Endothelial cell of umbilical vein (primary cell): ENCODE data around the gene CASP3. TPM values are rescaled to one million over a fixed set of nuclear protein-coding genes. Genes with fewer than 3 reads are reported as not detected.

Source experiments
- BruUV-seq: library from RNA; stranded (reverse); fragments of 400-500 nt; replicated peaks from 2 replicates; lab custom pipeline; 2021; lab: Mats Ljungman, UMichigan
- CTCF ChIA-PET: fragments of 300-600, 350-600 bp; sonication (Branson Sonifier 250); formaldehyde crosslinking; loops from one replicate; lab custom pipeline; 2021; ENCODE audit warnings: antibody characterized with exemption, inconsistent platforms; lab: Charles Lee
- POLR2A ChIA-PET: fragments of 300-600, 350-600 bp; sonication (Branson Sonifier 250); formaldehyde crosslinking; loops from one replicate; lab custom pipeline; 2021; ENCODE audit warnings: antibody characterized with exemption, inconsistent platforms; lab: Charles Lee
- DNase-seq: peaks from one replicate; pipeline ENCODE4 v3.0.0-alpha.2; 2011; ENCODE audit warnings: low read depth, low spot score
- FAIRE-seq: peaks from 2 replicates; lab custom pipeline; 2011; peaks lifted over from hg19 to GRCh38; lab: Jason Lieb, UNC
- H2AFZ ChIP-seq: 2 replicates; pipeline ENCODE4 v1.6.0; 2012; ENCODE audit warnings: low read depth, low read length, control low read depth, inconsistent platforms
- H3K27ac ChIP-seq: 2 replicates; pipeline ENCODE4 v1.5.1; 2011; ENCODE audit warnings: low read depth, mild to moderate bottlenecking, control low read depth, low read length, moderate library complexity; ENCODE audit not compliant: insufficient read depth
- H3K27me3 ChIP-seq, 2 experiments: 2 replicates each; pipeline versions ENCODE4 v1.6.0 to v1.6.1; 2011; ENCODE audit warnings: low read length in 2 of 2, mixed read lengths in 1 of 2; ENCODE audit not compliant: control insufficient read depth in 2 of 2, insufficient read depth in 2 of 2
- H3K36me3 ChIP-seq, 2 experiments: 2 replicates in 1 of 2; 3 replicates in 1 of 2; pipeline ENCODE4 v1.5.1; 2011; ENCODE audit warnings: low read length in 2 of 2, mild to moderate bottlenecking in 1 of 2, moderate library complexity in 1 of 2; ENCODE audit not compliant: control insufficient read depth in 2 of 2, insufficient read depth in 2 of 2; ENCODE audit errors: extremely low read depth in 1 of 2
- H3K4me1 ChIP-seq: 3 replicates; pipeline ENCODE4 v1.5.1; 2011; ENCODE audit warnings: mild to moderate bottlenecking, low read length; ENCODE audit not compliant: control insufficient read depth, insufficient read depth; ENCODE audit errors: extremely low read depth
- H3K4me2 ChIP-seq: 2 replicates; pipeline ENCODE4 v1.6.1; 2011; ENCODE audit warnings: low read length, control low read depth, mixed read lengths; ENCODE audit not compliant: insufficient read depth
- H3K4me3 ChIP-seq, 3 experiments: fragments of 200-600 bp in 1 of 3; sonication (generic), shearing (Covaris generic) in 1 of 3; replicated peaks in 1 of 3; 2 replicates each; pipeline ENCODE4 v1.5.1; 2011 to 2016; ENCODE audit warnings: control low read depth in 3 of 3, low read length in 3 of 3, mild to moderate bottlenecking in 2 of 3, inconsistent platforms in 1 of 3, low read depth in 1 of 3, moderate library complexity in 1 of 3; ENCODE audit not compliant: insufficient read depth in 1 of 3
- H3K79me2 ChIP-seq: 2 replicates; pipeline ENCODE4 v1.6.0; 2012; ENCODE audit warnings: low read length, inconsistent platforms; ENCODE audit not compliant: control insufficient read depth, insufficient read depth
- H3K9ac ChIP-seq: replicated peaks from 2 replicates; pipeline ENCODE3; 2011; ENCODE audit warnings: low read length, control low read depth; ENCODE audit not compliant: insufficient read depth; ENCODE audit errors: extremely low read depth
- H3K9me1 ChIP-seq: replicated peaks from 3 replicates; pipeline ENCODE4 v1.6.0; 2011; ENCODE audit warnings: mild to moderate bottlenecking, low read length; ENCODE audit not compliant: control insufficient read depth, insufficient read depth; ENCODE audit errors: extremely low read depth
- H3K9me3 ChIP-seq: replicated peaks from 2 replicates; pipeline ENCODE4 v1.5.1; 2012; ENCODE audit warnings: low read length, inconsistent platforms; ENCODE audit not compliant: control insufficient read depth, insufficient read depth
- H4K20me1 ChIP-seq: replicated peaks from 2 replicates; pipeline ENCODE3; 2011; ENCODE audit warnings: mild to moderate bottlenecking, low read length; ENCODE audit not compliant: control insufficient read depth, insufficient read depth; ENCODE audit errors: extremely low read depth
- EZH2 ChIP-seq: IDR thresholded peaks from 2 replicates; pipeline ENCODE4 v1.6.1; 2012; ENCODE audit warnings: borderline replicate concordance, low read depth, mild to moderate bottlenecking, moderate library complexity, low read length, inconsistent platforms; ENCODE audit not compliant: severe bottlenecking
- FOS ChIP-seq: IDR thresholded peaks from 2 replicates; pipeline ENCODE4 v1.6.1; 2011; ENCODE audit warnings: mild to moderate bottlenecking, low read length, moderate library complexity, borderline replicate concordance; ENCODE audit not compliant: insufficient read depth
- JUN ChIP-seq: IDR thresholded peaks from 2 replicates; pipeline ENCODE4 v1.6.1; 2011; ENCODE audit warnings: borderline replicate concordance, low read depth; ENCODE audit not compliant: insufficient read length, insufficient read depth
- MYC ChIP-seq: IDR thresholded peaks from one replicate; pipeline ENCODE4 v1.6.1; 2011; ENCODE audit warnings: mild to moderate bottlenecking, low read depth, low read length
- POLR2A ChIP-seq: IDR thresholded peaks from 2 replicates; pipeline ENCODE4 v1.6.1; 2012; ENCODE audit warnings: low read depth, mild to moderate bottlenecking, control low read depth, low read length
- POLR2AphosphoS5 ChIP-seq: IDR thresholded peaks from 2 replicates; pipeline ENCODE4 v1.6.1; 2012; ENCODE audit warnings: low read depth, mild to moderate bottlenecking, control low read depth, low read length, moderate library complexity; ENCODE audit not compliant: insufficient read depth
- dilution Hi-C: fragments of 300-500 bp; cut with MboI; formaldehyde crosslinking; loops from one replicate; pipeline ENCODE4 v1.15.0; 2019; ENCODE audit warnings: low sequenced_read_pairs; ENCODE audit not compliant: extremely low pct_ligation_motif_present
- intact Hi-C: fragments of 100-400 bp; cut with micrococcal nuclease; formaldehyde crosslinking; loops from one replicate; pipeline ENCODE4 v1.10.0; 2022
- polyA plus RNA-seq, 4 experiments: library from polyadenylated mRNA; depleted of rRNA in 3 of 4; stranded (reverse) in 3 of 4; unstranded in 1 of 4; fragments of >200 nt; gene quantifications; 2 replicates each; pipeline versions ENCODE4 v1.2.1 to v1.2.3, GENCODE V29; 2011 to 2012; ENCODE audit warnings: missing spikeins in 1 of 4
- total RNA-seq: library from RNA; stranded (reverse); gene quantifications from 2 replicates; pipeline ENCODE4 v1.2.3, GENCODE V29; 2021
- TF ChIP-seq, protein P1 (sequence below), 2 donors: IDR thresholded peaks; 1 replicate in 1 of 2; 2 replicates in 1 of 2; pipeline ENCODE4 v1.5.1; 2011; ENCODE audit warnings: low read length in 2 of 2, mild to moderate bottlenecking in 2 of 2, moderate library complexity in 2 of 2, control low read depth in 1 of 2, inconsistent platforms in 1 of 2, low read depth in 1 of 2; ENCODE audit not compliant: insufficient read depth in 1 of 2; ENCODE audit errors: extremely low read depth in 1 of 2

The CASP3 gene
- total and polyA plus RNA-seq, 2 donors (not counting 3 experiments of a cell fraction or from before 2014, with no cell fraction given) = 26.0 to 54.5 TPM

- DNase-seq (peak; percentile 56), FAIRE-seq (peak; percentile 85)
- H3K36me3 ChIP-seq = peaks cover 0 to 2% of the 10 kb centered on the region in 2 experiments
- H3K9me3 ChIP-seq = no peaks in the 10 kb centered on the region
- dilution Hi-C loops (no loop called here), intact Hi-C loops (loop anchor here (2.0 to 10.0 kb wide), 3 partner anchors 265 to 1127 kb away; partner anchors contain the start of gene SLC25A4)
- no peaks in the 10 kb centered on the region for H4K20me1 ChIP-seq
- TSS peak; percentile 32 for BruUV-seq
- peak overlapping the region; percentile 49 to 89 (median 78) for H3K4me3 ChIP-seq
- CTCF ChIA-PET = interaction anchor here (1.1 to 3.9 kb wide), 5 partner anchors 74 to 449 kb away, joined by 3 to 30 read pairs (median 7); partner anchors contain the start of gene CENPU
- TF ChIP-seq, protein P1, sequence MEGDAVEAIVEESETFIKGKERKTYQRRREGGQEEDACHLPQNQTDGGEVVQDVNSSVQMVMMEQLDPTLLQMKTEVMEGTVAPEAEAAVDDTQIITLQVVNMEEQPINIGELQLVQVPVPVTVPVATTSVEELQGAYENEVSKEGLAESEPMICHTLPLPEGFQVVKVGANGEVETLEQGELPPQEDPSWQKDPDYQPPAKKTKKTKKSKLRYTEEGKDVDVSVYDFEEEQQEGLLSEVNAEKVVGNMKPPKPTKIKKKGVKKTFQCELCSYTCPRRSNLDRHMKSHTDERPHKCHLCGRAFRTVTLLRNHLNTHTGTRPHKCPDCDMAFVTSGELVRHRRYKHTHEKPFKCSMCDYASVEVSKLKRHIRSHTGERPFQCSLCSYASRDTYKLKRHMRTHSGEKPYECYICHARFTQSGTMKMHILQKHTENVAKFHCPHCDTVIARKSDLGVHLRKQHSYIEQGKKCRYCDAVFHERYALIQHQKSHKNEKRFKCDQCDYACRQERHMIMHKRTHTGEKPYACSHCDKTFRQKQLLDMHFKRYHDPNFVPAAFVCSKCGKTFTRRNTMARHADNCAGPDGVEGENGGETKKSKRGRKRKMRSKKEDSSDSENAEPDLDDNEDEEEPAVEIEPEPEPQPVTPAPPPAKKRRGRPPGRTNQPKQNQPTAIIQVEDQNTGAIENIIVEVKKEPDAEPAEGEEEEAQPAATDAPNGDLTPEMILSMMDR (IDR thresholded peaks at IDR 0.05; ENCODE audit: extremely low read depth in 1 of 2, insufficient read depth in 1 of 2, low read depth in 1 of 2, low read length in 2 of 2) = no peak
- TF ChIP-seq POLR2AphosphoS5 = no peak
- TF ChIP-seq EZH2 = no peak
- TF ChIP-seq POLR2A = no peak
- TF ChIP-seq FOS = peak; percentile 40
- TF ChIP-seq MYC = no peak
- peak; percentile 17 for TF ChIP-seq JUN
- no peak overlapping the region for H2AFZ ChIP-seq
- peak overlapping the region; percentile 96 for H3K4me2 ChIP-seq
- POLR2A ChIA-PET = interaction anchor here (0.9 to 2.9 kb wide), 3 partner anchors 86 to 173 kb away, joined by 3 to 17 read pairs (median 10); partner anchors contain the start of genes CENPU and IRF2
- peaks cover 53% of the 10 kb centered on the region for H3K4me1 ChIP-seq
- H3K9ac ChIP-seq = peak overlapping the region; percentile 98
- H3K9me1 ChIP-seq = no peaks in the 10 kb centered on the region
- H3K27ac ChIP-seq = peak overlapping the region; percentile 84
- H3K79me2 ChIP-seq = peaks cover 74% of the 10 kb centered on the region
- no peaks in the 10 kb centered on the region for H3K27me3 ChIP-seq
These were observed 1.8 kb downstream of the CASP3 start for GRCh38 chr4:184647266-184648053.
